ENCODE data around the gene FHOD1. TPM values are rescaled to one million over a fixed set of nuclear protein-coding genes. Genes with fewer than 3 reads are reported as not detected.

FHOD1 gene
- total and polyA plus RNA-seq, 2 of the 13 experiments (the other 11 are each of a cell fraction or from before 2014, with no cell fraction given): 20.0 to 20.8 TPM

DNA sequence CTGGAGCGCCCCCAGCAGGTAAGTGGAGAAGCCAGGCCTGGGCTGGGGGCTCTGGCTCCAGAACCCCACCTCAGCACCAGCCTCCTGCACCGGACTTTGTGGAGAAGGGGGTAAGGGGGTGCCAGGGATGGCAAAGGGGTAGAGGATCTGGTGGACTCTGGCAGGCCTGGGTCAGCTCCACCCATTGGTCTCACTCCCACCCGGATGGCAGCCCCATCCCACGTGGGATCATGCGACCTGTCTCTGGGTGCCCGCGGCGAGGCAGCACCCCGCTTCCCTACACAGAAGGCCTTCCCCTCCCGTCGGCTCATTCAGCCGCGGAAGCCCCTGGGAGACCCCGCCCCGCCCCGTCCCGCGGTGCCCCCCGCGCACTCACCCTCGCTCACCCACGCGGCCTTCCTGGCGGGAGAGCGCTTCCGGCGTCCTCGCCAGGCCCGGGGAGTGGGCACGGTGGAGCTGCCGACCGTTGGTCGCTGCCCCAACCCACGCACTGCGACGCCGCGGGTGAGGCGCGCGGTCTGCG, 31.6 kb upstream of the FHOD1 start (continued):
- TF ChIP-seq ZBTB39 (CRISPR knock-in tag; IDR thresholded peaks at IDR 0.05) (0 out of 2 replicates have a peak, but pooled peaks have one; percentile 1), ZNF136 (CRISPR knock-in tag; IDR thresholded peaks at IDR 0.05; ENCODE audit: low read depth) (0 out of 2 replicates have a peak, but pooled peaks have one; percentile 61), FOXO1 (CRISPR knock-in tag; IDR thresholded peaks at IDR 0.05) (0 out of 2 replicates have a peak, but pooled peaks have one; percentile 10), FOXO4 (CRISPR knock-in tag; conservative IDR thresholded peaks at IDR 0.05) (no peak), ZNF713 (CRISPR knock-in tag; IDR thresholded peaks at IDR 0.05) (no peak), ZNF790 (CRISPR knock-in tag; IDR thresholded peaks at IDR 0.05; ENCODE audit: borderline replicate concordance) (no peak), SALL2 (CRISPR knock-in tag; IDR thresholded peaks at IDR 0.05) (0 out of 2 replicates have a peak, but pooled peaks have one; percentile 18), MAX (IDR thresholded peaks at IDR 0.05) (peak; percentile 70; the same call in 1 of the 2 replicates), PITX1 (CRISPR knock-in tag; IDR thresholded peaks at IDR 0.05) (no peak), TGIF2 (CRISPR knock-in tag; IDR thresholded peaks at IDR 0.05) (0 out of 2 replicates have a peak, but pooled peaks have one; percentile 52), ZNF549 (CRISPR knock-in tag; IDR thresholded peaks at IDR 0.05) (no peak), HDAC1 (CRISPR knock-in tag; IDR thresholded peaks at IDR 0.05) (0 out of 2 replicates have a peak, but pooled peaks have one; percentile 40), ZNF543 (CRISPR knock-in tag; IDR thresholded peaks at IDR 0.05) (0 out of 2 replicates have a peak, but pooled peaks have one; percentile 46), MAF1 (CRISPR knock-in tag; IDR thresholded peaks at IDR 0.05; ENCODE audit: borderline replicate concordance) (0 out of 2 replicates have a peak, but pooled peaks have one; percentile 22)
- TF ChIP-seq, protein P1, sequence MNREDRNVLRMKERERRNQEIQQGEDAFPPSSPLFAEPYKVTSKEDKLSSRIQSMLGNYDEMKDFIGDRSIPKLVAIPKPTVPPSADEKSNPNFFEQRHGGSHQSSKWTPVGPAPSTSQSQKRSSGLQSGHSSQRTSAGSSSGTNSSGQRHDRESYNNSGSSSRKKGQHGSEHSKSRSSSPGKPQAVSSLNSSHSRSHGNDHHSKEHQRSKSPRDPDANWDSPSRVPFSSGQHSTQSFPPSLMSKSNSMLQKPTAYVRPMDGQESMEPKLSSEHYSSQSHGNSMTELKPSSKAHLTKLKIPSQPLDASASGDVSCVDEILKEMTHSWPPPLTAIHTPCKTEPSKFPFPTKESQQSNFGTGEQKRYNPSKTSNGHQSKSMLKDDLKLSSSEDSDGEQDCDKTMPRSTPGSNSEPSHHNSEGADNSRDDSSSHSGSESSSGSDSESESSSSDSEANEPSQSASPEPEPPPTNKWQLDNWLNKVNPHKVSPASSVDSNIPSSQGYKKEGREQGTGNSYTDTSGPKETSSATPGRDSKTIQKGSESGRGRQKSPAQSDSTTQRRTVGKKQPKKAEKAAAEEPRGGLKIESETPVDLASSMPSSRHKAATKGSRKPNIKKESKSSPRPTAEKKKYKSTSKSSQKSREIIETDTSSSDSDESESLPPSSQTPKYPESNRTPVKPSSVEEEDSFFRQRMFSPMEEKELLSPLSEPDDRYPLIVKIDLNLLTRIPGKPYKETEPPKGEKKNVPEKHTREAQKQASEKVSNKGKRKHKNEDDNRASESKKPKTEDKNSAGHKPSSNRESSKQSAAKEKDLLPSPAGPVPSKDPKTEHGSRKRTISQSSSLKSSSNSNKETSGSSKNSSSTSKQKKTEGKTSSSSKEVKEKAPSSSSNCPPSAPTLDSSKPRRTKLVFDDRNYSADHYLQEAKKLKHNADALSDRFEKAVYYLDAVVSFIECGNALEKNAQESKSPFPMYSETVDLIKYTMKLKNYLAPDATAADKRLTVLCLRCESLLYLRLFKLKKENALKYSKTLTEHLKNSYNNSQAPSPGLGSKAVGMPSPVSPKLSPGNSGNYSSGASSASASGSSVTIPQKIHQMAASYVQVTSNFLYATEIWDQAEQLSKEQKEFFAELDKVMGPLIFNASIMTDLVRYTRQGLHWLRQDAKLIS (CRISPR knock-in tag; IDR thresholded peaks at IDR 0.05): 0 out of 2 replicates have a peak, but pooled peaks have one; percentile 41
- TF ChIP-seq, protein P2, sequence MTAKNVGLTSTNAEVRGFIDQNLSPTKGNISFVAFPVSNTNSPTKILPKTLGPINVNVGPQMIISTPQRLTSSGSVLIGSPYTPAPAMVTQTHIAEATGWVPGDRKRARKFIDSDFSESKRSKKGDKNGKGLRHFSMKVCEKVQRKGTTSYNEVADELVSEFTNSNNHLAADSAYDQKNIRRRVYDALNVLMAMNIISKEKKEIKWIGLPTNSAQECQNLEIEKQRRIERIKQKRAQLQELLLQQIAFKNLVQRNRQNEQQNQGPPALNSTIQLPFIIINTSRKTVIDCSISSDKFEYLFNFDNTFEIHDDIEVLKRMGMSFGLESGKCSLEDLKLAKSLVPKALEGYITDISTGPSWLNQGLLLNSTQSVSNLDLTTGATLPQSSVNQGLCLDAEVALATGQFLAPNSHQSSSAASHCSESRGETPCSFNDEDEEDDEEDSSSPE (CRISPR knock-in tag; IDR thresholded peaks at IDR 0.05): peak; percentile 4
- TF ChIP-seq, protein P3, sequence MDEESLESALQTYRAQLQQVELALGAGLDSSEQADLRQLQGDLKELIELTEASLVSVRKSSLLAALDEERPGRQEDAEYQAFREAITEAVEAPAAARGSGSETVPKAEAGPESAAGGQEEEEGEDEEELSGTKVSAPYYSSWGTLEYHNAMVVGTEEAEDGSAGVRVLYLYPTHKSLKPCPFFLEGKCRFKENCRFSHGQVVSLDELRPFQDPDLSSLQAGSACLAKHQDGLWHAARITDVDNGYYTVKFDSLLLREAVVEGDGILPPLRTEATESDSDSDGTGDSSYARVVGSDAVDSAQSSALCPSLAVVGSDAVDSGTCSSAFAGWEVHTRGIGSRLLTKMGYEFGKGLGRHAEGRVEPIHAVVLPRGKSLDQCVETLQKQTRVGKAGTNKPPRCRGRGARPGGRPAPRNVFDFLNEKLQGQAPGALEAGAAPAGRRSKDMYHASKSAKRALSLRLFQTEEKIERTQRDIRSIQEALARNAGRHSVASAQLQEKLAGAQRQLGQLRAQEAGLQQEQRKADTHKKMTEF (CRISPR knock-in tag; IDR thresholded peaks at IDR 0.05): peak; percentile 30; the same call in 1 of the 2 replicates
